WTC11 (cell line): ENCODE results near the gene SRSF11. TPM values are rescaled to one million over a fixed set of nuclear protein-coding genes. Genes with fewer than 3 reads are reported as not detected.

Source experiments
- ATAC-seq: fragments of 200-7000 bp; cut with Tn5 transposase; 2 replicates; pipeline ENCODE4 v1.10.0; 2021; ENCODE audit warnings: mild to moderate bottlenecking, moderate library complexity
- CTCF ChIA-PET: fragments of 300-600 bp; sonication (Branson Sonifier 250); formaldehyde crosslinking; loops from one replicate; lab custom pipeline; 2021; ENCODE audit warnings: antibody characterized with exemption; lab: Charles Lee
- POLR2A ChIA-PET: fragments of 350-600 bp; sonication (Branson Sonifier 250); formaldehyde crosslinking; loops from one replicate; lab custom pipeline; 2021; ENCODE audit warnings: antibody characterized with exemption; lab: Charles Lee
- DNase-seq: peaks from one replicate; pipeline ENCODE4 v3.0.0; 2021; ENCODE audit warnings: low spot score
- H3K27ac Mint-ChIP-seq: 2 replicates; pipeline ENCODE4 v1.8.0; 2021; ENCODE audit warnings: mixed read lengths
- H3K27me3 Mint-ChIP-seq: 2 replicates; pipeline ENCODE4 v1.8.0; 2021; ENCODE audit warnings: low read depth, mild to moderate bottlenecking, moderate library complexity, mixed read lengths
- H3K36me3 Mint-ChIP-seq: 2 replicates; pipeline ENCODE4 v1.8.0; 2021; ENCODE audit warnings: mixed read lengths
- H3K4me1 Mint-ChIP-seq: 2 replicates; pipeline ENCODE4 v1.8.0; 2022; ENCODE audit warnings: mixed read lengths
- H3K4me3 Mint-ChIP-seq: 2 replicates; pipeline ENCODE4 v1.8.0; 2021; ENCODE audit warnings: mild to moderate bottlenecking, moderate library complexity, mixed read lengths
- H3K9me3 Mint-ChIP-seq: 2 replicates; pipeline ENCODE4 v1.8.0; 2021; ENCODE audit warnings: mixed read lengths
- AR ChIP-seq: fragments of 250-450 bp; sonication (Bioruptor Pico); IDR thresholded peaks from 2 replicates; pipeline ENCODE4 v1.9.0; 2021; ENCODE audit warnings: mild to moderate bottlenecking
- ATF1 ChIP-seq: sonication (generic); formaldehyde crosslinking; IDR thresholded peaks from 2 replicates; pipeline ENCODE4 v1.8.1; 2023; ENCODE audit warnings: mild to moderate bottlenecking, moderate library complexity, missing genetic modification reagents
- ATF3 ChIP-seq: sonication (generic); formaldehyde crosslinking; conservative IDR thresholded peaks from 2 replicates; pipeline ENCODE4 v1.8.1; 2022; ENCODE audit warnings: mild to moderate bottlenecking, missing genetic modification reagents
- CREB1 ChIP-seq: sonication (generic); formaldehyde crosslinking; IDR thresholded peaks from 2 replicates; pipeline ENCODE4 v1.8.0; 2023; ENCODE audit warnings: mild to moderate bottlenecking, missing genetic modification reagents
- CREM ChIP-seq: sonication (generic); formaldehyde crosslinking; IDR thresholded peaks from 2 replicates; pipeline ENCODE4 v1.8.1; 2022; ENCODE audit warnings: mild to moderate bottlenecking, missing genetic modification reagents, moderate library complexity
- E2F1 ChIP-seq: sonication (generic); formaldehyde crosslinking; IDR thresholded peaks from 2 replicates; pipeline ENCODE4 v1.8.0; 2022; ENCODE audit warnings: mild to moderate bottlenecking, missing genetic modification reagents
- HMGA2 ChIP-seq: fragments of 250-450 bp; sonication (Bioruptor Pico); IDR thresholded peaks from 2 replicates; pipeline ENCODE4 v1.4.0; 2021; ENCODE audit warnings: mild to moderate bottlenecking, moderate library complexity
- HMGXB4 ChIP-seq: sonication (generic); formaldehyde crosslinking; IDR thresholded peaks from 2 replicates; pipeline ENCODE4 v1.8.1; 2023; ENCODE audit warnings: mild to moderate bottlenecking, moderate library complexity, missing genetic modification reagents
- MXD4 ChIP-seq: fragments of 250-450 bp; sonication (Bioruptor Pico); IDR thresholded peaks from 2 replicates; pipeline ENCODE4 v1.8.0; 2021; ENCODE audit warnings: mild to moderate bottlenecking, moderate library complexity, borderline replicate concordance
- NR3C1 ChIP-seq: sonication (generic); formaldehyde crosslinking; conservative IDR thresholded peaks from 2 replicates; pipeline ENCODE4 v1.8.1; 2023; ENCODE audit warnings: low read depth, mild to moderate bottlenecking, missing genetic modification reagents
- RORB ChIP-seq: fragments of 250-450 bp; sonication (Bioruptor Pico); IDR thresholded peaks from 2 replicates; pipeline ENCODE4 v1.9.0; 2021; ENCODE audit warnings: mild to moderate bottlenecking
- SOX15 ChIP-seq: fragments of 250-450 bp; sonication (Bioruptor Pico); IDR thresholded peaks from 2 replicates; pipeline ENCODE4 v1.9.0; 2021; ENCODE audit warnings: mild to moderate bottlenecking
- STAT6 ChIP-seq: sonication (generic); formaldehyde crosslinking; conservative IDR thresholded peaks from 2 replicates; pipeline ENCODE4 v1.8.1; 2023; ENCODE audit warnings: mild to moderate bottlenecking, low read depth, missing genetic modification reagents, moderate library complexity
- TP53 ChIP-seq: sonication (generic); formaldehyde crosslinking; IDR thresholded peaks from 2 replicates; pipeline ENCODE4 v1.8.1; 2023; ENCODE audit warnings: mild to moderate bottlenecking, missing genetic modification reagents
- ZBTB21 ChIP-seq: sonication (generic); formaldehyde crosslinking; IDR thresholded peaks from 2 replicates; pipeline ENCODE4 v1.8.1; 2023; ENCODE audit warnings: mild to moderate bottlenecking, missing genetic modification reagents, borderline replicate concordance
- ZNF121 ChIP-seq: sonication (generic); formaldehyde crosslinking; IDR thresholded peaks from 2 replicates; pipeline ENCODE4 v1.8.0; 2023; ENCODE audit warnings: missing genetic modification reagents
- ZNF416 ChIP-seq: fragments of 250-450 bp; sonication (Bioruptor Pico); IDR thresholded peaks from 2 replicates; pipeline ENCODE4 v1.9.0; 2021; ENCODE audit warnings: mild to moderate bottlenecking, inconsistent platforms
- ZSCAN18 ChIP-seq: fragments of 250-450 bp; sonication (Bioruptor Pico); IDR thresholded peaks from 2 replicates; pipeline ENCODE4 v2.1.2; 2022; ENCODE audit warnings: mild to moderate bottlenecking, moderate library complexity
- total RNA-seq: library from RNA; stranded (reverse); gene quantifications from 3 replicates; pipeline ENCODE4 v1.2.3, GENCODE V29; 2021

SRSF11 gene
- total RNA-seq, 1 experiment from 2014 or later = 193 TPM

GRCh38 chr1:70278710-70279109 is 57.5 kb downstream of the SRSF11 start (continued):
- TF ChIP-seq AR (CRISPR knock-in tag) (no peak), E2F1 (CRISPR knock-in tag) (no peak), ZNF121 (CRISPR knock-in tag) (no peak), ZSCAN18 (CRISPR knock-in tag) (no peak), ATF1 (CRISPR knock-in tag) (no peak), RORB (CRISPR knock-in tag) (no peak), NR3C1 (CRISPR knock-in tag) (no peak)

- no peak overlapping the region for H3K4me3 Mint-ChIP-seq
- no peaks in the 10 kb centered on the region for H3K4me1 Mint-ChIP-seq
- H3K9me3 Mint-ChIP-seq = no peaks in the 10 kb centered on the region
- TF ChIP-seq ZNF416 (CRISPR knock-in tag) (no peak), HMGXB4 (no peak)
- ChIA-PET POLR2A (interaction anchor here (0.5 kb wide), 1 partner anchor 15 kb away, joined by 6 read pairs; no protein-coding TSS in a partner anchor), CTCF (no interaction called here)
- DNase-seq = no peak
- no peaks in the 10 kb centered on the region for H3K36me3 Mint-ChIP-seq
- no peak overlapping the region for H3K27ac Mint-ChIP-seq
- no peak for ATAC-seq
- H3K27me3 Mint-ChIP-seq = no peaks in the 10 kb centered on the region
Observed at GRCh38 chr1:70284366-70284765, 63.2 kb downstream of the SRSF11 start.

GRCh38 chr1:70286453-70286852 is 65.3 kb downstream of the SRSF11 start:
- no peaks in the 10 kb centered on the region for H3K27me3 Mint-ChIP-seq
- CTCF ChIA-PET = no interaction called here
- no peak overlapping the region for H3K4me3 Mint-ChIP-seq
- no peak for TF ChIP-seq TP53 (CRISPR knock-in tag)
- H3K27ac Mint-ChIP-seq = no peak overlapping the region
- H3K4me1 Mint-ChIP-seq = no peaks in the 10 kb centered on the region
- peaks cover 2% of the 10 kb centered on the region for H3K36me3 Mint-ChIP-seq
- no peak for ATAC-seq
- no peaks in the 10 kb centered on the region for H3K9me3 Mint-ChIP-seq
- no peak for DNase-seq
- POLR2A ChIA-PET = no interaction called here

- Mint-ChIP-seq H3K4me1 (no peaks in the 10 kb centered on the region), H3K9me3 (no peaks in the 10 kb centered on the region)
- no peak for ATAC-seq
- no peak for TF ChIP-seq HMGA2 (CRISPR knock-in tag)
- TF ChIP-seq SOX15 (CRISPR knock-in tag) = no peak
- TF ChIP-seq ZBTB21 (CRISPR knock-in tag) = no peak
- TF ChIP-seq MXD4 (CRISPR knock-in tag) = no peak
- TF ChIP-seq CREB1 = no peak
- TF ChIP-seq CREM (CRISPR knock-in tag) = no peak
- TF ChIP-seq STAT6 (CRISPR knock-in tag) = no peak
- no peak for TF ChIP-seq ZNF121 (CRISPR knock-in tag)
- TF ChIP-seq ATF3 (CRISPR knock-in tag) = no peak
- TF ChIP-seq, all 79 proteins: peak for 0
- no peak overlapping the region; the same call in 1 of the 2 replicates for H3K27ac Mint-ChIP-seq
- H3K27me3 Mint-ChIP-seq = no peaks in the 10 kb centered on the region
- ChIA-PET CTCF (no interaction called here), POLR2A (no interaction called here)
- peaks cover 12% of the 10 kb centered on the region for H3K36me3 Mint-ChIP-seq
- DNase-seq = no peak
- no peak overlapping the region for H3K4me3 Mint-ChIP-seq
Observed at GRCh38 chr1:70288166-70288565, 67.0 kb downstream of the SRSF11 start.
